KMS-11 (cell line): ENCODE data around the gene MEGF11.

Experiments
- H2AFZ ChIP-seq: fragments of 200-600 bp; sonication (generic); 2 replicates; pipeline ENCODE4 v1.6.1; 2016; ENCODE audit warnings: antibody characterized with exemption, mixed run types, low read depth
- H3K27ac ChIP-seq: fragments of 200-600 bp; sonication (generic); 2 replicates; pipeline ENCODE4 v1.6.1; 2016; ENCODE audit warnings: mild to moderate bottlenecking, mixed run types
- H3K27me3 ChIP-seq: fragments of 200-600 bp; sonication (generic); 2 replicates; pipeline ENCODE4 v1.6.1; 2017; ENCODE audit warnings: mild to moderate bottlenecking, low read depth, mixed run types, moderate library complexity; ENCODE audit not compliant: insufficient read depth
- H3K36me3 ChIP-seq: fragments of 200-600 bp; sonication (generic); 2 replicates; pipeline ENCODE4 v1.6.1; 2017; ENCODE audit warnings: mild to moderate bottlenecking, mixed run types; ENCODE audit not compliant: insufficient read depth
- H3K4me1 ChIP-seq: fragments of 200-600 bp; sonication (generic); 2 replicates; pipeline ENCODE4 v1.6.1; 2016; ENCODE audit warnings: mild to moderate bottlenecking, low read depth, mixed run types; ENCODE audit not compliant: poor library complexity, severe bottlenecking
- H3K4me2 ChIP-seq: fragments of 200-600 bp; sonication (generic); 2 replicates; pipeline ENCODE4 v1.7.0; 2016; ENCODE audit warnings: mild to moderate bottlenecking, mixed run types
- H3K4me3 ChIP-seq: fragments of 200-600 bp; sonication (generic); IDR thresholded peaks from 2 replicates; pipeline ENCODE4 v1.6.1; 2017; ENCODE audit warnings: low read depth, low read length, mixed read lengths; ENCODE audit not compliant: insufficient read depth
- H3K79me2 ChIP-seq: fragments of 200-600 bp; sonication (generic); 2 replicates; pipeline ENCODE4 v1.6.1; 2016; ENCODE audit warnings: low read depth, mixed run types; ENCODE audit not compliant: insufficient read depth
- H3K9ac ChIP-seq: fragments of 200-600 bp; sonication (generic); 2 replicates; pipeline ENCODE4 v1.6.1; 2016; ENCODE audit warnings: mild to moderate bottlenecking, mixed run types
- H4K20me1 ChIP-seq: fragments of 200-600 bp; sonication (generic); 2 replicates; pipeline ENCODE4 v1.6.1; 2016; ENCODE audit warnings: mild to moderate bottlenecking, mixed run types; ENCODE audit not compliant: insufficient read depth
- CTCF ChIP-seq: fragments of 200-600 bp; sonication (generic); conservative IDR thresholded peaks from 2 replicates; pipeline ENCODE4 v1.6.1; 2017; ENCODE audit warnings: low read depth, mild to moderate bottlenecking, antibody characterized with exemption, low read length, moderate library complexity, mixed read lengths

Gene MEGF11

GRCh38 chr15:66172324-66172980, 81.1 kb downstream of the MEGF11 start:
- no peak overlapping the region for H2AFZ ChIP-seq
- H3K9ac ChIP-seq: no peak overlapping the region
- H3K79me2 ChIP-seq: no peaks in the 10 kb centered on the region
- no peak for TF ChIP-seq CTCF
- H3K36me3 ChIP-seq: no peaks in the 10 kb centered on the region
- H3K4me1 ChIP-seq: no peaks in the 10 kb centered on the region
- no peak overlapping the region for H3K4me3 ChIP-seq
- no peaks in the 10 kb centered on the region for H4K20me1 ChIP-seq
- no peak overlapping the region for H3K4me2 ChIP-seq
- no peak overlapping the region for H3K27ac ChIP-seq
- no peaks in the 10 kb centered on the region; the same call in 1 of the 2 replicates for H3K27me3 ChIP-seq

GRCh38 chr15:66171841-66172240, 81.7 kb downstream of the MEGF11 start:
- H3K4me3 ChIP-seq: no peak overlapping the region
- no peaks in the 10 kb centered on the region for H3K4me1 ChIP-seq
- no peak overlapping the region for H3K4me2 ChIP-seq
- no peak for TF ChIP-seq CTCF
- H3K79me2 ChIP-seq: no peaks in the 10 kb centered on the region
- no peaks in the 10 kb centered on the region for H3K36me3 ChIP-seq
- H3K9ac ChIP-seq: no peak overlapping the region
- H4K20me1 ChIP-seq: no peaks in the 10 kb centered on the region
- H3K27ac ChIP-seq: no peak overlapping the region
- no peaks in the 10 kb centered on the region; the same call in 1 of the 2 replicates for H3K27me3 ChIP-seq
- no peak overlapping the region for H2AFZ ChIP-seq

GRCh38 chr15:66170716-66171115, 82.8 kb downstream of the MEGF11 start:
- H2AFZ ChIP-seq: no peak overlapping the region
- no peak for TF ChIP-seq CTCF
- no peaks in the 10 kb centered on the region for H3K4me1 ChIP-seq
- H4K20me1 ChIP-seq: no peaks in the 10 kb centered on the region
- no peaks in the 10 kb centered on the region for H3K79me2 ChIP-seq
- H3K27ac ChIP-seq: no peak overlapping the region
- no peaks in the 10 kb centered on the region for H3K36me3 ChIP-seq
- H3K4me3 ChIP-seq: no peak overlapping the region
- no peak overlapping the region for H3K4me2 ChIP-seq
- H3K27me3 ChIP-seq: no peaks in the 10 kb centered on the region; the same call in 1 of the 2 replicates
- H3K9ac ChIP-seq: no peak overlapping the region

- H3K27me3 ChIP-seq: no peaks in the 10 kb centered on the region; the same call in 1 of the 2 replicates
- H3K4me1 ChIP-seq: no peaks in the 10 kb centered on the region
- no peak overlapping the region for H3K4me2 ChIP-seq
- no peak overlapping the region for H3K27ac ChIP-seq
- no peak overlapping the region for H3K9ac ChIP-seq
- no peaks in the 10 kb centered on the region for H3K79me2 ChIP-seq
- H2AFZ ChIP-seq: no peak overlapping the region
- H3K36me3 ChIP-seq: no peaks in the 10 kb centered on the region
- H4K20me1 ChIP-seq: no peaks in the 10 kb centered on the region
- no peak overlapping the region for H3K4me3 ChIP-seq
- TF ChIP-seq CTCF: no peak
These were observed 83.5 kb downstream of the MEGF11 start for GRCh38 chr15:66170042-66170441.
